Right lobe of liver (tissue), 6 donors: ENCODE data around the gene FAM168A. TPM values are rescaled to one million over a fixed set of nuclear protein-coding genes. Genes with fewer than 3 reads are reported as not detected.

Experiments
- ATAC-seq, 4 donors: fragments of 200-7000 bp; cut with Tn5 transposase; one replicate each; pipeline ENCODE4 v1.9.1; 2020; ENCODE audit warnings: mild to moderate bottlenecking in 4 of 4, moderate library complexity in 4 of 4
- DNase-seq, 3 donors: peaks; one replicate each; pipeline ENCODE4 v3.0.0-alpha.2; 2020
- H3K27ac ChIP-seq, 3 donors: fragments of 200-600 bp; one replicate each; pipeline ENCODE4 v1.8.0; 2022
- H3K27me3 ChIP-seq, 2 donors: fragments of 200-600 bp; one replicate each; pipeline ENCODE4 v1.8.0; 2022
- H3K36me3 ChIP-seq, 4 donors: fragments of 200-600 bp; sonication (generic) in 1 of 4; one replicate each; pipeline versions ENCODE4 v1.5.1 to v1.8.0; 2017 to 2022; ENCODE audit warnings: control low read depth in 1 of 4
- H3K4me1 ChIP-seq, 4 donors: fragments of 200-600 bp; sonication (generic) in 1 of 4; one replicate each; pipeline versions ENCODE4 v1.5.1 to v1.8.0; 2017 to 2022; ENCODE audit warnings: control low read depth in 1 of 4
- H3K4me3 ChIP-seq, 3 donors: fragments of 200-600 bp; one replicate each; pipeline ENCODE4 v1.8.0; 2022
- H3K9me3 ChIP-seq, 4 donors: fragments of 200-600 bp; sonication (generic) in 1 of 4; one replicate each; pipeline versions ENCODE4 v1.5.1 to v1.8.0; 2017 to 2022; ENCODE audit warnings: control low read depth in 1 of 4
- CTCF ChIP-seq, 4 donors: fragments of 200-600 bp in 3 of 4; fragments of 450-650 bp in 1 of 4; IDR thresholded peaks; one replicate each; pipeline versions ENCODE4 v1.5.1 to v1.8.0; 2016 to 2022; ENCODE audit warnings: antibody characterized with exemption in 4 of 4, mild to moderate bottlenecking in 2 of 4
- POLR2A ChIP-seq: fragments of 450-650 bp; IDR thresholded peaks from one replicate; pipeline ENCODE4 v1.6.1; 2017; ENCODE audit warnings: antibody characterized with exemption, mild to moderate bottlenecking
- WGBS: methylation state at CpG from one replicate; pipeline ENCODE4 v1.1.6; 2018; ENCODE audit warnings: low coverage, low lambda C conversion rate; ENCODE audit not compliant: insufficient coverage; ENCODE audit errors: missing lambda C conversion rate; 5-methylcytosine and 5-hydroxymethylcytosine counted together
- intact Hi-C, 2 donors: fragments of 100-400 bp; cut with DNase I; formaldehyde crosslinking; loops; one replicate each; pipeline versions ENCODE4 v1.11.2 to v1.14.1; 2022
- total RNA-seq, 6 experiments: library from RNA; depleted of rRNA in 2 of 6; stranded (reverse); fragments of >200 nt in 2 of 6; fragmentation: NEBNext Ultra II Directional in 3 of 6; extraction: Animal tissue kit (Norgen Biotek cat#: 25700) in 3 of 6; gene quantifications; one replicate each; pipeline versions ENCODE4 v1.1.0 to v1.2.4, GENCODE V29; 2016 to 2023
- donor health status: DM: no; HTN: yes; CAD: no.
- donor health status: DM: no; HTN: no; CAD: no.
- donor health status: DM: no; HTN: no; CAD: no.
- donor health status: DM: no; HTN: yes; CAD: no.
- donor health status: DM: no; HTN: yes; CAD: no.

The FAM168A gene
- total RNA-seq, 6 experiments from 2014 or later: 13.0 to 21.5 (median 15.9) TPM

DNA sequence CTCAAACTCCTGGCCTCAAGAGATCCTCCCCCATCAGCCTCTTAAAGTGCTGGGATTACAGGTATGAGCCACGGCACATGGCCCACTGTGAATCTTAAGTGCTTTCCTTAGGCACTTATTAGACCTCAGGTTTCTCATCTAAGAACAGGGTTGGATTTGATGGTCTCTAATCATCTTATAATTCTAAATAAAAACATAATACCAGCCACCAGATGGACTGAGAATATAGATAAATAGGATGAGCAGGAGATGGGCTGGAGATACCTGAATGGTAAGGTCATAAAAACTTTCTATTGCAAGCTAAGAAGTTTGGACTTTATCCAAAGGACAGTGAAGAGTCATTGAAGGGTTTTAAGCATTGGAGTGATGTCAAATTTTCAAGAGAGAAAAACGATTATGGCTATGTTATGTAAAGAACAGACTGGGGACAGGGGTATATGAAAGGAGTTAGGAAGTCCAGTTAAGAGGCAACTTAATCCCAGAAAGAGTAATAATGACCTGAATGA is 136.5 kb downstream of the FAM168A start:
- Histone ChIP-seq H3K4me3 (no peak overlapping the region), H3K27me3 (no peaks in the 10 kb centered on the region), H3K9me3 (no peaks in the 10 kb centered on the region), H3K27ac (no peak overlapping the region), H3K4me1 (no peaks in the 10 kb centered on the region), H3K36me3 (no peaks in the 10 kb centered on the region)
- TF ChIP-seq CTCF (IDR thresholded peaks at IDR 0.05): no peak
- TF ChIP-seq POLR2A: no peak
- WGBS: 55% methylated on average over 2 of the region's 2 CpGs
- intact Hi-C loops: no loop called here
- DNase-seq (no peak), ATAC-seq (no peak)

- H3K27me3 ChIP-seq: no peaks in the 10 kb centered on the region
- H3K36me3 ChIP-seq: no peaks in the 10 kb centered on the region
- TF ChIP-seq POLR2A: no peak
- no peak for TF ChIP-seq CTCF (IDR thresholded peaks at IDR 0.05)
- no peak overlapping the region for H3K27ac ChIP-seq
- H3K9me3 ChIP-seq: no peaks in the 10 kb centered on the region
- intact Hi-C loops: no loop called here
- no peak overlapping the region for H3K4me3 ChIP-seq
- ATAC-seq: no peak
- WGBS: no CpG with 5 or more reads among the region's 1 CpG
- H3K4me1 ChIP-seq: no peaks in the 10 kb centered on the region
- no peak for DNase-seq
Measured at GRCh38 chr11:73458201-73458600, 139.7 kb downstream of the FAM168A start.

GRCh38 chr11:73454987-73455386 is 142.9 kb downstream of the FAM168A start:
- intact Hi-C loops: no loop called here
- DNase-seq (no peak), ATAC-seq (peak in 3 of 4 donors; percentile 41 to 64 (median 56))
- H3K4me1 ChIP-seq: no peaks in the 10 kb centered on the region
- no peak overlapping the region for H3K4me3 ChIP-seq
- no peaks in the 10 kb centered on the region for H3K9me3 ChIP-seq
- no peak for TF ChIP-seq CTCF (IDR thresholded peaks at IDR 0.05)
- TF ChIP-seq POLR2A: no peak
- H3K36me3 ChIP-seq: no peaks in the 10 kb centered on the region
- H3K27me3 ChIP-seq: no peaks in the 10 kb centered on the region
- H3K27ac ChIP-seq: no peak overlapping the region
- WGBS: 100% methylated on average over 2 of the region's 9 CpGs

- H3K27me3 ChIP-seq: no peaks in the 10 kb centered on the region
- no peaks in the 10 kb centered on the region for H3K4me1 ChIP-seq
- TF ChIP-seq POLR2A (no peak), CTCF (IDR thresholded peaks at IDR 0.05) (no peak)
- DNase-seq (no peak), ATAC-seq (no peak)
- no peak overlapping the region for H3K4me3 ChIP-seq
- no peak overlapping the region for H3K27ac ChIP-seq
- intact Hi-C loops: no loop called here
- H3K9me3 ChIP-seq: no peaks in the 10 kb centered on the region
- 59% methylated on average over 4 of the region's 4 CpGs for WGBS
- H3K36me3 ChIP-seq: no peaks in the 10 kb centered on the region
Measured at GRCh38 chr11:73453562-73453961, 144.3 kb downstream of the FAM168A start.

DNA sequence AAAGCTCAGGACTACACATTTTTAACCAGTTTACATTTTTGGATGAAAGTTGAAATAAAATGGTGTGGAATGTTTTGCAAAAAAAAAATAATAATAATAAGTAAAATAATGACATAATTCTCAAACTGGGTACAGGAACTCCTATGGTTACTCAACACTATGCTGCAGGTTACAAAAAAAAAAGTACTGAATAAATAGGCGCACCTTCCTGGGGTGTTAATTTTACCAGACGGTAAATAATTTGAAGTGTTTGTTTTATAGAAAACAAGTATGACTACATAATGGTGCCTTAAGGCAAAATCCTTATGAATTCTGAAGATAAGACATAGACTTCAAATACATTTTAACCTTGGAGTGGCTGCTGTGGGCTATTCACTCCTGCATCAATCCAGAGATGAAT is 145.2 kb downstream of the FAM168A start:
- ATAC-seq: no peak
- intact Hi-C loops: no loop called here
- DNase-seq: no peak

More for the DNA sequence above, 145.2 kb downstream of the FAM168A start:
- Histone ChIP-seq H3K9me3 (no peaks in the 10 kb centered on the region), H3K36me3 (no peaks in the 10 kb centered on the region), H3K4me1 (no peaks in the 10 kb centered on the region), H3K27ac (no peak overlapping the region), H3K27me3 (no peaks in the 10 kb centered on the region), H3K4me3 (no peak overlapping the region)
- WGBS: 89% methylated on average over 2 of the region's 2 CpGs
- TF ChIP-seq CTCF (IDR thresholded peaks at IDR 0.05): no peak
- TF ChIP-seq POLR2A: no peak
